Activated T-cell treated with anti-CD3 and anti-CD28 coated beads, Interleukin-2, amount 50 U/mL, for 72 hours (primary cell): ENCODE results near the gene SPATS2. TPM values are rescaled to one million over a fixed set of nuclear protein-coding genes. Genes with fewer than 3 reads are reported as not detected.

Experiments used
- total RNA-seq, 2 donors: library from RNA; stranded (reverse); gene quantifications; one replicate each; pipeline ENCODE4 v1.2.3, GENCODE V29; 2022

SPATS2 gene
- total RNA-seq, 2 donors from 2014 or later = 12.3 to 16.4 TPM

Other genes with a start within 250 kb of the SPATS2 start
- gene TUBA1B, start 236.1 kb upstream of the SPATS2 start, total RNA-seq = 100 to 1,000 TPM; 851 to 922 TPM
- gene TUBA1A, start 178.4 kb upstream of the SPATS2 start, total RNA-seq = 10 to 100 TPM; 77.6 to 82.6 TPM
- gene TUBA1C, start 102.4 kb upstream of the SPATS2 start, total RNA-seq = 100 to 1,000 TPM; 124 to 151 TPM
- 1 to 10 TPM in 1 of 2 donors, not detected in 1; 1.7 TPM for gene PRPH, start 72.3 kb upstream of the SPATS2 start, total RNA-seq
- 10 to 100 TPM; 63.8 to 77.9 TPM for gene TROAP, start 44.2 kb upstream of the SPATS2 start, total RNA-seq
- gene C1QL4, start 30.3 kb upstream of the SPATS2 start, total RNA-seq = under 1 TPM in 1 of 2 donors, not detected in 1; 0.12 TPM
- gene DNAJC22, start 20.6 kb upstream of the SPATS2 start, total RNA-seq = under 1 TPM in 1 of 2 donors, not detected in 1; 0.05 TPM
- 1 to 10 TPM; 1.5 to 1.7 TPM for gene KCNH3, start 171.6 kb downstream of the SPATS2 start, total RNA-seq
- gene MCRS1, start 200.7 kb downstream of the SPATS2 start, total RNA-seq = 10 to 100 TPM; 59.4 to 73.8 TPM
- gene FAM186B, start 238.2 kb downstream of the SPATS2 start, total RNA-seq = under 1 TPM; 0.74 to 0.82 TPM